PC-9 (cell line): ENCODE data around the gene B3GAT1.

Experiments used
- EZH2 ChIP-seq: fragments of 200-600 bp; sonication (generic); IDR thresholded peaks from 2 replicates; pipeline ENCODE4 v1.8.0; 2017; ENCODE audit warnings: antibody characterized with exemption, low read depth
- TF ChIP-seq, protein P1 (sequence below): fragments of 200-600 bp; sonication (generic); conservative IDR thresholded peaks from 2 replicates; pipeline ENCODE4 v1.6.1; 2017; ENCODE audit warnings: mixed run types, antibody characterized with exemption, mild to moderate bottlenecking, moderate library complexity

DNA sequence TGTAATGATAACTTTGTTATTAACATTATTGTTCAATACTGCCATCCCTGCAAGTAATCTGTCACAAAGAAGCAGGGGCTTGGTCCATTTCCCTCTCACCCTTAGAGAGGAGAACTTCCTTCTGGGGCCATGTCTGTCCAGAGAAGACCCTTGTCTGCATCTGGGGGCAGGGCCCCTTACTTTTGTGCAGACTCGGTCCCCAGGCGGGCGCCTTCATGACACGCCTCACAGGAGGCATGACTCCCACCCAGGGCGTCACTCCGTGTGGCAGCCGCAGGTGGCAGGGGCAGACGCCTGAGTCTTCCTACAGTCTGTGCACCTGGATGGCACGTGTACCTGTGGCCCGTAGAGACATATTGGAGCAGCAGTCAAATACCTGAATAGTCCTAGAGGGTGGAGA, 21.8 kb upstream of the B3GAT1 start:
- TF ChIP-seq, protein P1, sequence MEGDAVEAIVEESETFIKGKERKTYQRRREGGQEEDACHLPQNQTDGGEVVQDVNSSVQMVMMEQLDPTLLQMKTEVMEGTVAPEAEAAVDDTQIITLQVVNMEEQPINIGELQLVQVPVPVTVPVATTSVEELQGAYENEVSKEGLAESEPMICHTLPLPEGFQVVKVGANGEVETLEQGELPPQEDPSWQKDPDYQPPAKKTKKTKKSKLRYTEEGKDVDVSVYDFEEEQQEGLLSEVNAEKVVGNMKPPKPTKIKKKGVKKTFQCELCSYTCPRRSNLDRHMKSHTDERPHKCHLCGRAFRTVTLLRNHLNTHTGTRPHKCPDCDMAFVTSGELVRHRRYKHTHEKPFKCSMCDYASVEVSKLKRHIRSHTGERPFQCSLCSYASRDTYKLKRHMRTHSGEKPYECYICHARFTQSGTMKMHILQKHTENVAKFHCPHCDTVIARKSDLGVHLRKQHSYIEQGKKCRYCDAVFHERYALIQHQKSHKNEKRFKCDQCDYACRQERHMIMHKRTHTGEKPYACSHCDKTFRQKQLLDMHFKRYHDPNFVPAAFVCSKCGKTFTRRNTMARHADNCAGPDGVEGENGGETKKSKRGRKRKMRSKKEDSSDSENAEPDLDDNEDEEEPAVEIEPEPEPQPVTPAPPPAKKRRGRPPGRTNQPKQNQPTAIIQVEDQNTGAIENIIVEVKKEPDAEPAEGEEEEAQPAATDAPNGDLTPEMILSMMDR, result no peak
- TF ChIP-seq EZH2, result no peak
